OCI-LY3 (cell line): ENCODE data around the gene MCTP2.

ENCODE experiments used
- H2AFZ ChIP-seq: fragments of 200-600, 300-600 bp; shearing (Covaris generic); 2 replicates; pipeline ENCODE4 v1.6.0; 2014; ENCODE audit warnings: antibody characterized with exemption, low read depth, low read length
- H3K27ac ChIP-seq: fragments of 200-600, 300-600 bp; sonication (generic); 2 replicates; pipeline ENCODE4 v1.5.1; 2014; ENCODE audit warnings: mild to moderate bottlenecking, low read length, moderate library complexity, mixed read lengths
- H3K27me3 ChIP-seq: fragments of 200-600, 300-600 bp; sonication (generic); 2 replicates; pipeline ENCODE4 v1.6.1; 2014; ENCODE audit warnings: low read depth, low read length, mixed read lengths
- H3K36me3 ChIP-seq: fragments of 200-600, 300-600 bp; sonication (generic); replicated peaks from 2 replicates; pipeline ENCODE3; 2014; ENCODE audit warnings: low read depth, low read length, mixed read lengths
- H3K4me1 ChIP-seq: fragments of 300-600, 200-600 bp; sonication (generic); 2 replicates; pipeline ENCODE4 v1.6.1; 2014; ENCODE audit warnings: low read length, mixed read lengths
- H3K4me2 ChIP-seq: fragments of 200-600, 300-600 bp; sonication (generic); 2 replicates; pipeline ENCODE4 v1.6.1; 2014; ENCODE audit warnings: low read length, mixed read lengths
- H3K4me3 ChIP-seq: fragments of 300-600, 200-600 bp; sonication (generic); 2 replicates; pipeline ENCODE4 v1.5.1; 2014; ENCODE audit warnings: antibody characterized with exemption, mild to moderate bottlenecking, low read length, moderate library complexity
- H3K79me2 ChIP-seq: fragments of 300-600, 200-600 bp; shearing (Covaris generic); 2 replicates; pipeline ENCODE4 v1.6.1; 2014; ENCODE audit warnings: mild to moderate bottlenecking, low read length, mixed read lengths
- H3K9ac ChIP-seq: fragments of 300-600, 200-600 bp; shearing (Covaris generic); 2 replicates; pipeline ENCODE4 v1.6.0; 2014; ENCODE audit warnings: mild to moderate bottlenecking, low read length, moderate library complexity
- H3K9me3 ChIP-seq: fragments of 200-600, 300-600 bp; shearing (Covaris generic); 2 replicates; pipeline ENCODE4 v1.6.1; 2014; ENCODE audit warnings: low read length, mixed read lengths; ENCODE audit not compliant: insufficient read depth
- H4K20me1 ChIP-seq: fragments of 200-600, 300-600 bp; sonication (generic); 2 replicates; pipeline ENCODE4 v1.6.1; 2016; ENCODE audit warnings: low read length, mixed read lengths; ENCODE audit not compliant: insufficient read depth
- EZH2phosphoT487 ChIP-seq: fragments of 200-600 bp; shearing (Covaris generic); IDR thresholded peaks from 2 replicates; pipeline ENCODE4 v1.6.1; 2018; ENCODE audit warnings: antibody characterized with exemption, mixed run types, low read depth
- TF ChIP-seq, protein P1 (sequence below): fragments of 200-600, 300-600 bp; sonication (generic); IDR thresholded peaks from 2 replicates; pipeline ENCODE4 v1.5.1; 2014; ENCODE audit warnings: antibody characterized with exemption, low read length, low read depth

The MCTP2 gene

DNA sequence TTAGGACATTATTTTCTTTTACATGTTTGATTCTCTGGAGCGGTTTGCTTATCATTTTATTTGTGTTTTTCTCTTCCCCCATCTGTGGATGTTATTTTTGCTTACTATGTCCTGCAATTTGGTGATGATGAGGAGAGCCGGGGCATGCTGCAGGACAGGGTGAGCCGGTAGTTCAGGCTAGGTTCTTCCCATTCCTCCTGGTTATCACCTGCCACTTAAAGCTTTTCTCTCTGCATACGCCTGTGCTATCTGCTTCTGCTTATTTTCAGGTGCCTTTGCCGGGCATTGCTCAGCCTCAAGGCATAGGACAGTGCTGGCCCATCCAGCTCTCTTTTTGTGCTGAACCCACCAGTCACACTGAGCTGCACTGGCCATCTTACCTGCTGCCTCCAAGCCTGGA, 85.8 kb downstream of the MCTP2 start:
- Histone ChIP-seq H3K4me3 (no peak overlapping the region), H3K9me3 (no peaks in the 10 kb centered on the region), H3K27me3 (no peaks in the 10 kb centered on the region; the same call in 1 of the 2 replicates), H2AFZ (no peak overlapping the region), H3K36me3 (no peaks in the 10 kb centered on the region), H3K4me2 (no peak overlapping the region), H3K27ac (no peak overlapping the region), H3K4me1 (peaks cover 7% of the 10 kb centered on the region), H3K79me2 (no peaks in the 10 kb centered on the region), H3K9ac (no peak overlapping the region), H4K20me1 (no peaks in the 10 kb centered on the region)
- no peak for TF ChIP-seq EZH2phosphoT487
- TF ChIP-seq, protein P1, sequence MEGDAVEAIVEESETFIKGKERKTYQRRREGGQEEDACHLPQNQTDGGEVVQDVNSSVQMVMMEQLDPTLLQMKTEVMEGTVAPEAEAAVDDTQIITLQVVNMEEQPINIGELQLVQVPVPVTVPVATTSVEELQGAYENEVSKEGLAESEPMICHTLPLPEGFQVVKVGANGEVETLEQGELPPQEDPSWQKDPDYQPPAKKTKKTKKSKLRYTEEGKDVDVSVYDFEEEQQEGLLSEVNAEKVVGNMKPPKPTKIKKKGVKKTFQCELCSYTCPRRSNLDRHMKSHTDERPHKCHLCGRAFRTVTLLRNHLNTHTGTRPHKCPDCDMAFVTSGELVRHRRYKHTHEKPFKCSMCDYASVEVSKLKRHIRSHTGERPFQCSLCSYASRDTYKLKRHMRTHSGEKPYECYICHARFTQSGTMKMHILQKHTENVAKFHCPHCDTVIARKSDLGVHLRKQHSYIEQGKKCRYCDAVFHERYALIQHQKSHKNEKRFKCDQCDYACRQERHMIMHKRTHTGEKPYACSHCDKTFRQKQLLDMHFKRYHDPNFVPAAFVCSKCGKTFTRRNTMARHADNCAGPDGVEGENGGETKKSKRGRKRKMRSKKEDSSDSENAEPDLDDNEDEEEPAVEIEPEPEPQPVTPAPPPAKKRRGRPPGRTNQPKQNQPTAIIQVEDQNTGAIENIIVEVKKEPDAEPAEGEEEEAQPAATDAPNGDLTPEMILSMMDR, result no peak

GRCh38 chr15:94322141-94322540, 90.8 kb downstream of the MCTP2 start:
- no peak overlapping the region for H3K4me3 ChIP-seq
- H3K4me1 ChIP-seq, result no peaks in the 10 kb centered on the region
- H3K9me3 ChIP-seq, result no peaks in the 10 kb centered on the region
- no peaks in the 10 kb centered on the region for H3K36me3 ChIP-seq
- H3K79me2 ChIP-seq, result no peaks in the 10 kb centered on the region
- no peak overlapping the region for H3K27ac ChIP-seq
- H3K4me2 ChIP-seq, result no peak overlapping the region
- no peaks in the 10 kb centered on the region for H4K20me1 ChIP-seq
- H3K9ac ChIP-seq, result no peak overlapping the region
- TF ChIP-seq, protein P1, result no peak
- no peak for TF ChIP-seq EZH2phosphoT487
- no peak overlapping the region for H2AFZ ChIP-seq
- H3K27me3 ChIP-seq, result peaks cover 7% of the 10 kb centered on the region; the same call in 1 of the 2 replicates

GRCh38 chr15:94323076-94323475, 91.7 kb downstream of the MCTP2 start:
- Histone ChIP-seq H3K27ac (no peak overlapping the region), H3K4me2 (no peak overlapping the region), H3K9ac (no peak overlapping the region), H3K4me3 (no peak overlapping the region), H3K36me3 (no peaks in the 10 kb centered on the region), H4K20me1 (no peaks in the 10 kb centered on the region), H2AFZ (no peak overlapping the region), H3K4me1 (no peaks in the 10 kb centered on the region), H3K27me3 (0 out of 2 replicates have a peak, but pooled peaks cover 7% of the 10 kb centered on the region), H3K9me3 (no peaks in the 10 kb centered on the region), H3K79me2 (no peaks in the 10 kb centered on the region)
- no peak for TF ChIP-seq EZH2phosphoT487
- TF ChIP-seq, protein P1, result no peak

- Histone ChIP-seq H3K9ac (no peak overlapping the region), H3K4me2 (peak overlapping the region; percentile 42), H2AFZ (no peak overlapping the region), H4K20me1 (no peaks in the 10 kb centered on the region), H3K4me1 (no peaks in the 10 kb centered on the region), H3K79me2 (no peaks in the 10 kb centered on the region), H3K27me3 (0 out of 2 replicates have a peak, but pooled peaks cover 7% of the 10 kb centered on the region), H3K9me3 (no peaks in the 10 kb centered on the region), H3K27ac (no peak overlapping the region), H3K36me3 (no peaks in the 10 kb centered on the region), H3K4me3 (no peak overlapping the region)
- TF ChIP-seq EZH2phosphoT487, result no peak
- TF ChIP-seq, protein P1, result peak; percentile 97
Measured at GRCh38 chr15:94324117-94324826, 92.9 kb downstream of the MCTP2 start.
